LoVo (cell line): ENCODE data around the gene SSC5D.

Source experiments
- DNase-seq: peaks from one replicate; pipeline ENCODE4 v3.0.0-alpha.2; 2016; ENCODE audit warnings: low spot score

The SSC5D gene

DNA sequence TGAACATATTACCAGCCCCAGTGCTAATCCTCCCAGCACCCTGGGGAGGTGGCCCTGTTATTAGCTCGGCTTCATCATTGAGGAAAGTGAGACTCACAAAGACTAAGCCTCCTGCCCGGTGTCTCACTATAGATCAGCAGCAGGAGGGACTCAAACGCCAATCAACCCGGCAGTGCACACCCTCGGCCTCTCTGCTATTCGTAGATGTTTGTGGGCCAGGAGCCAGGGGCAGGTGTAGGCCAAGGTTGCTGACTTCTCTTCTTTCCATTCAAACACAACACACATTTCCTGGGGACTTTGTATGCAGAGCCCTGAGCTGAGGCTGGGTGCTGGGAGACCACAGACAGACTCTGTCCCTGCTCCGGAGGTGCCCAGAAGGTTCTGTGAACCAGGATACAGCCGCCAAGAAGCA, 66.5 kb downstream of the SSC5D start:
- DNase-seq: no peak

DNA sequence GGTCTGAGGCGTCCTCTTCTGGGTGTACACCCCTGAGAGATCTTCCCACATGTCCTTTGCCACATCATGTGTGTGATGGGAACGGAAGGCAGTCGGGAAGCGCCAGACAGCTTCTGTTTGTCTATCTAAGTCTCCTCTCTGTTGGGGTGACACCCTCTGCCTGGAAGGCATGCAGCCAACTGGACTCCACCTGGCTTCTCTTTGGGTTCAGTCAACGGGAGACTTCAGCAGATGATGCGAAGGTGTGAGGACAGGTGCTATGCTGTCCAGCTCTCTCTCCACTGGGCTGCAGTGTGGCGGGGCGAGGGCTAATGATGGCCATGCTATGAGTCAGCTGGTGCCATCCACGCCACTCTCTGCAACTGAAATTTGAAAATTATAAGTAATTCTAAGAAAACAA, 71.4 kb downstream of the SSC5D start:
- no peak for DNase-seq

DNA sequence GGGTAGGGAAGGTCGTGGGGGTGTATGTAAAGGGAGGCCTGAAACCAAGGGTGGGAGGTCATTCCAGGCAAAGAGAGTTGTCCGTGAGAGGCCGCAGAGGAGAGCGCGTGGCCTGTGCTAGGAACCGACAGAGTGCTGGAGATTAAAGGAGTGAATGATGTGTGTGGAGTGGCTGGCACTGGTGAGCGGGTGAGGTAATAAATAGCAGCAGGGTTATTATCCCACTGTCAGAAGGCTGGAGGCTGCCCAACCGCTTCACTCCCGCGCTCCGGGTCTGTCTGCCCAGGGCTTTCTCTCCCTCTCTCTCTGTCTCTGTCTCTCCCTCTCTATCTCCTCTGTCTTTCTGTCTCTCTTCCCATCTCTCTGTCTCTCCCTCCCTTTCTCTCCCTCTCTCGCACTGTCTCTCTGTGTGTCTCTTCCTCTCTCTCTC, 75.0 kb downstream of the SSC5D start:
- DNase-seq: no peak

DNA sequence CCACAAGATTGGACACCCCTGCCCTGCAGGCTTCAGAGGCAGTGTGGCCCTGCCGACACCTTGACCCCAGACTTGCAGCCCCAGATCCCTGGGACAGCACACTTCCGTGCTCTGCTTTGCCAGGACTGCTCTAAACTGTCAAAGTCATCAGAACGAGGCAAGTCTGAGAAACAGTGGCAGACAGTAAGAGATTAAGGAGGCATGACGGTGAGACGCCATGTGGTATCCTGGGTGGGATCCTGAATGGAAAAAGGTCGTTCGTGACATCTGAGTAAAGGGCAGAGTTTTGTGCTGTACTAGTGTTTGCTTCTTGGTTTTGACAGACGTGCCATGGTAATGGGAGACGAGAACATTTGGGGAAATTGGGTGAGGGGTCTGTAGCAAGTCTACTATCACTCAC, 78.6 kb downstream of the SSC5D start:
- no peak for DNase-seq

DNA sequence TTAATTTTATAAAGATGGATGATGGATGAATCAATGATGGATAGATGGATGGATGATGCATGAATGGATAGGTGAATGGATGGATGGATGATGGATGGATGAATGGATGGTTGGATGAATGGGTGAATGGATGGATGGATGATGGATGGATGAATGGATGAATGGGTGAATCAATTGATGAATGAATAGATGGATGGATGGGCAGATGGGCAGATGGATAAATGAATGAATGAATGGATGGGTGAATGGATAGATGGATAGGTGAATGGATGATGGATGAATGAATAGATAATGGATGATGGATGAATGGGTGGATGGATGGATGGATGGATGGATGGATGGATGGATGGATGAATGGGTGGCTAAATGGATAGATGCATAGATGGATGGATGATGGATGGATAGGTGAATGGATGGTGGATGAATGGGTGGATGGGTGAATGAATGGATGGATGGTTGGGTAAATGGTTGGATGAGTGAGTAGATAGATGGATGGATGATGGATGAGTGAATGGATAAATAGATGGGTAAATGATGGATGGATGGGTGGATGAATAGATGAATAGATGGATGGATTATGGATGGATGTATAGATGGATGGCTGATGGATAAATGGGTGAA, 79.6 kb downstream of the SSC5D start:
- no peak for DNase-seq
